HG02884 (cell line): ENCODE data around the gene CHD6.

Experiments
- ATAC-seq: cut with Tn5 transposase; IDR thresholded peaks from one replicate; pipeline ENCODE4 v1.9.1; 2021; ENCODE audit warnings: mild to moderate bottlenecking, moderate library complexity; ENCODE audit not compliant: unreplicated experiment

CHD6 gene

DNA sequence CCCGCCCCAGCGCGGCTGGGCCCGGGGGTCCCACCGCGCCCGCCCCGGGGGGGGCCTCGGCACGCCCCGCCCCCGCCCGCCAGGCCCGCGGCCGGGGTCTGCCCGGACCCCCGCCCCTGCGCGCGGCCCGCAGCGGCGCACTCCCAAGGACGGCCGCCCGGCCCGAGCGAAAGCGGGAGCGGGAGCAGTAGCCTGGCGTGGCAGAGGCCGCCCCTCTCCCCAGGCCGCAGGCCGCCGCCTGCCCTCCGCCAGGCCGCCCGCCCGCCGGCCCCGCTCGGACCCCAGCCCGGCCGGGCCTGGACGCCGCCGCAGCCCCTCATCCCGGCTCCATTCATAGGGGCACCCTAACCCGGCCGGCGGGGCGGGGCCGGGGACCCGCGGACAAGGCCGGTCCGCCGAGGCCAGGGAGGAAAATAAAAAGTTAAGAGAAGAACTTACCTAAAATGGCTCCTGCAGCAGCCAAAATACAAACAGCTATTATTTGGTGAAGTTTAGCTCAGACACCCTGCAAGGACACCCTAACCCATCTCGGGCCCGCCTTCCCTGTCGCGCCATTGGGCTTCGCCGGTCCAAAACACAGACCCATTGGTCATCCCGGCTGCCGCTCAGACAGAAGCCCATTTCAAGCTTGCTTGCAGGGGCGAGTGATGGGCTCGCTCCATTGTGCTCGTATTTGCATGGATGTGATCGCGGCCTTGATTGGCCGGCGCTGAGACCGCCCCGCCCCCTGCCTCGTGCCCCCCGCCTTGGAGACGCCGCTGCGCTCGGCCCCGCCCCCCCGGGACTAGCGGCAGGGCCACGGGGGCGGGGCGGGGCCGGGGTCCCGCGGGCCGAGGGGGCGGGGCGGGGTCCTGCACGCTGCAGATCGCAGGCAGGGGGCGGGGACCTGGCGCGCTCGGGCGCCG, at the start of gene CHD6:
Gene CHD6, minus strand, starts transcription at position 476 of the 905 bp plus-strand sequence. CDS start 67,040 bp downstream, outside the sequence.
- peak; percentile 98 for ATAC-seq

GRCh38 chr20:41664584-41664983, 46.4 kb upstream of the CHD6 start:
- ATAC-seq = no peak

- no peak for ATAC-seq
These were observed 39.5 kb upstream of the CHD6 start for GRCh38 chr20:41657655-41658054.

- ATAC-seq = no peak
These were observed 37.9 kb upstream of the CHD6 start for GRCh38 chr20:41655962-41656618.

DNA sequence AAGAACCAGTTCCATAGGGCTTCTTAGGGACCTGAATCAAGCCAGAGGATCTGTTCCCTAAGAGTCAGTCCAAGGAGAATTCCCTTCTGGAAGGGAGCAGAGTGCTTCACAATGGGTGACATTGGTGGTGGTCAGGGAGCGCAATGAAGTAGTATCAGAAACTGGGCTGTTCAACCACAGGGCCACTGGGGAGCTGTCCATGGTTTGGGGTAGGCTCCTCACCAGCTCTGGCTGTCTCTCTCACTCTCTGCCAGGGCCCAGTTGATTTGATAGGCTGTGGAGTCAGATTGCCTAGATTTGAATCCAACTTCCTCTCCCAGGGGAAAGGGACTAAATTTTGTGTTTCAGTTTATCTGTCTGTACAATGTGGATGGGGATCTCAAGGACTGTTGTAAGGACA, 36.7 kb upstream of the CHD6 start:
- no peak for ATAC-seq

GRCh38 chr20:41654292-41654691, 36.1 kb upstream of the CHD6 start:
- no peak for ATAC-seq

DNA sequence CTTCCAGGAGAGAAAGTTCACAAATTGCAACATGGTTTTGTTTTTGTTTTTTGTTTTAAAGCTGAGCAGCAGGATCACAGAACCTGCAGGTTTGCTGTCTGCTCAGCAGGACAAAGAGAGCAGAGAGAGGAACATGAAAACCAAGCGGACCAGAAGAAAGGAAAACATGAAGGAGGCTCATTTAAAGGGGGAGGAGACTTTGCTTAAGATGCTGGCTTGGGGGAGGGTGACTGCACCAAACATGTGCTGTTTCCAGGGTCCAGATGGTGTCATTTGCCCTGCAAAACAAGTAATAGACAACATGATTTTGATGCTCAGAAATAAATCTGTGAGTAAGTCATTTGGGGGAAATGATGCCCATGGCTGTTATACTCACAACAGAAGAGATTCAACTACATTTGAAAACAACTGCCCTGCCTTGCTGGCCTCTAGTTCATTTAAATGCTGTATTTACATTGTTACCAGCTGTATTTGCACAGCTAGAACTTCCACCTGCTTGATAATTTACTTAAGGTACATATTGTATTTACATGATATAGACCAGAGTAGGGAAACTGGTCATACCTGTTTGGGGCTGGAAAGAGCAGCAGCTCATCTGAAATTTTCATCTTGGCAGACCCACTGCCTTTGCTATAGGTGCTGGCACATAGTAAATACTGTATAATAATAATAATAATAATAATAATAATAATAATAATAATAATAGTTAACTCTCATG, 32.2 kb upstream of the CHD6 start:
- no peak for ATAC-seq

DNA sequence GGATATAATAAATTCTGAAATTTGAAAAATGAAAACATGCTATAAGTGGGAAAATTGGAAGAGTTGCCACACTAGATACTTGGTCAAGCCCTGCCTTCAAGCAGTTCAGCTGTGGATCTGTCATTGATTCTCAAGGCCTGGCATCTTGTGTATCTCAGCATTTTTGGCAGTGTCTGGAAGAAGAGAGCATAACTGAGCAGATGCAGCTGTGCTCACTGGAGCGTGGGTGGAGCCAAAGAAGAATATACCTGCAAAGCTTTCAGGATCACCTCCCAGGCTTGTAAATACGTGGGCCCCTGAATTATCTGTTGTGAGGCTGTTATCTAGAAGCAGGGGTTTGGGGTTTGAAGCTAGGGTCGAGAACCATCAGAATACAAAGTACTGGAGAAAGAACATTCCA, 31.3 kb upstream of the CHD6 start:
- no peak for ATAC-seq

DNA sequence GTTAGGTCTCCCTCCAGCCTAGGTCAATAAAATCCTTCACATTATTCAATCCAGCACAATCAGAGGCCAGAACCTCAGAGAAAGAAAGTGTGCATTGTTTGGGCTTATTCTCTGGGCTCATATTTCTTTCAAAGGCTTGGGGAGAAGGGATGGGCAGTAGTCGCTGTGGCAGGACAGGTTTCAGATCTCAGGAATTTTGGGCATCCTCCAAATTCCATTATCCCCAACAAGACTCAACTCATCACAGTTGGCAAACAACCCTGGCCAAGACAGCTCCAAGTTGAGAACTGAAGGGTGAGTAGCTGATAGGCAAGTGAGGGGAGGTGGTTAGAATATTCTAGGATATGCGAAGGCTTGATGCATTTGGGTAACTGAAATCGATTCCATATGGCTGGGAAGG, 27.2 kb upstream of the CHD6 start:
- ATAC-seq = no peak

DNA sequence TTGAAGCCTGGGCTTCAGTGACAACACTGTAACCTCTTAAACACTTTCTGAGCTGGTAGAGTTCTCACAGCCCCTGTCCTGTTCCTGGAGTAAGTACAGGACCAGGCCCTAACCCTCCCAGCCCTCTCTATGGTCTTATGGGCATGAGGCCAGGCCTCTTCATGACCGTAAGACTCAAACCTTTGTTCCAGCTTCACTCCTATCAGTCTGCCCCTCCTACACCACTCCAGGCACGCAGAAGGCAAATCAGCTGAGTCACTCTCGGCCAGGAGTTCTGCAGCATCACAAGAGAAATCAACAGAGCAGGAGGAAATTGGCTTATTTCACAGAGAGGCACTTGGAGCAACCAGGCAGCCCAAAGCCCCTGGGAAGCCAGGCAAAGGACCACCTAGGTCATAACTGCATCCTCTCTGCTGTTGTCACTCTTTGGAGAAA, 25.3 kb upstream of the CHD6 start:
- ATAC-seq = no peak

- ATAC-seq = no peak
These were observed 21.5 kb upstream of the CHD6 start for GRCh38 chr20:41639630-41640029.

DNA sequence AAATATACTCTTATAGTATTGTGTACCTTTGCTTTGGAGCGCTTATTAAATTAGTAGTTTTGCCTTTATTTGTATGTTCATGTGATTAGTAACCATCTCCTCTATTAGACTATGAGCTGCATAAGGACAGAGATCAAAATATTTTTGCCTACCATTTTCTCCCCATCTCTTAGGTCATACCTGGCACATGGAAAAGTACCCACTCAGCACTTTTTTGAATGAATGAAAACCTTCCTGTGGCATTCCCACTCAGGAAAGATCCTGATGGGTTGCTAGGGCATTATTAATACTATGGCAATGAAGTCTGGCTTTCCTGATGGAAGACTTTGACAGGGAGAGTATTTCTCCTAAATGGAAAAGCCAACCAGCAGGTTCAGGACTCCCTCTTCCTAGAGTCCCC, 20.3 kb upstream of the CHD6 start:
- no peak for ATAC-seq

DNA sequence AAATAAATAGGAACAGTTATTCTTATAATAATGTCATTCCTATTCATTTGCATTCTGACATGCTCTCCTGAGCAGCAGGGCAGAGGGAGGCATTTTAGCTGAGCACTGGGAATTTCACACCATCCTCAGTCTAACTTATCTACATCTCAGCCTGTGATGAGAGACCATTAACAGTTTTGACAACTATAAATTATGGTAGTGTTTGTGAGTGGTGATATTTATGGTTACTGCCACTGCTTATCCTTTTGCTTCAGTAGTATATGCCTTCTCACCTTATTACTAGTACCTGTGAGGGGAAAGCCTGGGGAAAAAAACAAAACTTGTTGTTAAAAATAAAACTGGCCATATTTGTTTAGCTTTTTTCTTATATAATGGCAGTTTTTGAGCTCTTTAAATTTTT, 17.0 kb upstream of the CHD6 start:
- no peak for ATAC-seq

GRCh38 chr20:41632896-41633295, 14.7 kb upstream of the CHD6 start:
- no peak for ATAC-seq

DNA sequence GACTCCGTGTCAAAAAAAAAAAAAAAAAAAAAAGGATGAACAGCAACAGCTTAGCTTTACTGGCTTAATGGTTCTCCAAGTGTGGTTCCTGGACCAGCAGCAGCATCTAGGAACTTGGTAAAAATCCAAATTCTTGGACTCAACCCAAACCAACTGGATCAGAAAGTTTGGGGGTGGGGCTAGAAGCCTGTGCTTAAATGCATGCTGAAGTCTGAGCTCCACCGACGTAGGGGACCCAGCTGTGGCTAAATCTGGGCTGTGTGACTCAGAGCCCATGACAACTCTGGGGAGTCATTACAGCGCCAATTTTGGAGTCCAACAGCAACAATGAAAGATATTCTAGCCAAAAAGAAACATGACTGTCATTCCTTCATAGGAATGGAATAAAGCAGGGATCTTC, 13.6 kb upstream of the CHD6 start:
- no peak for ATAC-seq

GRCh38 chr20:41630846-41631245, 12.7 kb upstream of the CHD6 start:
- no peak for ATAC-seq

GRCh38 chr20:41627611-41628244, 9.6 kb upstream of the CHD6 start:
- ATAC-seq = no peak

DNA sequence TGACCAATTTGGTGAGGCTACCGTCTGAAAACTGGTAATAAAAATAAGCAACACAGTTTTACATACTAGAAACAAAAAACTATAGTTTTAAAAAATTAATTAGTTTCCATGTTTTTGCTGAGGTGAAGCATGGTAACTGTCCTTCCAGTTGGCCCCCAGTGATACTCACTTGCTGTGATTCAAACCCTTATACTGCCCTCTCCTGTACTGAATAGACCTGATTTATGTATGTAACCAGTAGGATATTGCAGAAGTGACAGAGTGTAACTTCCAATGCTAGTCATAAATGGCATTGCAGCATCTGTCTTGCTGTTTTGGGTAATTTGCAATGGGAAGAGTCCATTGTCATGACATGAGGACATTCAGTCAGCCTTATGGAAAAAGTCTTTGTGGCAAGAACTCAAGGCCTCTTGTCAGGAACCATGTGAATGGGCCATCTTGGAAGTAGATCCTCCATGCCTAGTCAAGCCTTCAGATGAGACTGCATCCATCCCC, 8.9 kb upstream of the CHD6 start:
- no peak for ATAC-seq

- ATAC-seq = no peak
These were observed 5.6 kb upstream of the CHD6 start for GRCh38 chr20:41623625-41624375.

DNA sequence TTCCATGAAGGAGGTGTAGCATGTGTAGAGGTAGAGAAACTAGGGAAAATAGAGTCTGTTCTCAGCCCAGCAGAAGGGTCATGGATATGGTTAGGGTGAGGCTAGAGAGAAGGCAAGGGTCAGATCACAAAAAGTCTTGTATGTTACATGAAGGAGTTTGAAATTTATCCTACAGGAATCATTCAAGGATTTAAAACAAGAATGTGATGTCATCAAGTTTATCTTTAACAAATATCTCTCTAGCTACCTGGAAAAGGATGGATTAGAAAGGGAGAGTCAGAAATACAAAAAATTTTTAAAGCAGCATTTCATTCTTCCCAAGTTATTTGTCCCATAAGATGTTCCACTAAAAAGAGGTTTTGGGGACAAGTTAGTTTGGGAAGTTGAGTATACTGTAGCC, 4.4 kb upstream of the CHD6 start:
- ATAC-seq = no peak
